G401.6 (cell line): ENCODE measurements around the gene TRIO.

Experiments
- FAIRE-seq: peaks from 2 replicates; lab custom pipeline; 2012; peaks lifted over from hg19 to GRCh38; lab: Jason Lieb, UNC

Gene TRIO

GRCh38 chr5:14226554-14226953 lies 83.4 kb downstream of the TRIO start:
- FAIRE-seq: no peak

DNA sequence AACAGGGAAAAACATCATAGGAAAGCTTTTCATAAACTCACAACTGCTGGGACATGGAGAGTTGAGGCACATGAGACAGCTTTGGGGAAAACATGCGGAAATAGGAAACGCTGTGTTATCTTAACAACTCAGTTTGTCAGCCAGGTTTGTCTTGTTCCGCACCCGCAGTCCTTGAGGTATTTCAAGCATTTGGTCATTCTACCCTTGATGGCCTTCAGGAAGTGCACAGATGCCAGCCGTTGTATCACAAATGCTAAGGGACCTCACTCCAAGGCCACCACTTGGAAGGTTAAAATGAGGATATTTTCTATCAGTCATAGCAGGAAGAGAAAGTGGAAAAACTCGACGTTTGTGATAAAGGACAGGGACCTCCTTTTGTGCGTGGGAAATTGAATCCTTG lies 83.8 kb downstream of the TRIO start:
- no peak for FAIRE-seq

- no peak for FAIRE-seq
These were observed 84.4 kb downstream of the TRIO start for GRCh38 chr5:14227513-14227912.

- FAIRE-seq: no peak
These were observed 85.1 kb downstream of the TRIO start for GRCh38 chr5:14228219-14228618.

GRCh38 chr5:14229181-14229580 lies 86.0 kb downstream of the TRIO start:
- FAIRE-seq: no peak

DNA sequence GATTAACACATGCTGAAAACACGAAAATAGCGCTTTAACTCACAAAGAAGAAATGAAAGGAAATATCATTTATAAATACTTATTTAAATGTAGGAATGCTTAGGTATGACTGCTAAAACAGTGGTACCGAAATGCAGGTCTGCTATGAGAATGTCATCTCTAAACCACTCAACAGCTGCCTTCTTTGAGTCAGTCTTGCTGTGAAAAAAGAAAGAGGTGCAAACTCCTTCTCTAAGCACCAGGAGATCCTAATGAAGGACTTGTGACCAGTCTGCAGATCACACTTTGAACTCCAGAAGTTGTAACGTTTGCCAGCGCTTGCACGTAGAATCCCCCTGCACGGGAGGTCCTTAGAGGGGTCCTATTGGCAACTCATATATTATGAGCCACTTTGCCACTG lies 86.6 kb downstream of the TRIO start:
- FAIRE-seq: no peak

GRCh38 chr5:14231156-14231555 lies 88.0 kb downstream of the TRIO start:
- no peak for FAIRE-seq

- FAIRE-seq: no peak
These were observed 88.7 kb downstream of the TRIO start for GRCh38 chr5:14231890-14232289.

- no peak for FAIRE-seq
These were observed 91.1 kb downstream of the TRIO start for GRCh38 chr5:14234204-14234603.

DNA sequence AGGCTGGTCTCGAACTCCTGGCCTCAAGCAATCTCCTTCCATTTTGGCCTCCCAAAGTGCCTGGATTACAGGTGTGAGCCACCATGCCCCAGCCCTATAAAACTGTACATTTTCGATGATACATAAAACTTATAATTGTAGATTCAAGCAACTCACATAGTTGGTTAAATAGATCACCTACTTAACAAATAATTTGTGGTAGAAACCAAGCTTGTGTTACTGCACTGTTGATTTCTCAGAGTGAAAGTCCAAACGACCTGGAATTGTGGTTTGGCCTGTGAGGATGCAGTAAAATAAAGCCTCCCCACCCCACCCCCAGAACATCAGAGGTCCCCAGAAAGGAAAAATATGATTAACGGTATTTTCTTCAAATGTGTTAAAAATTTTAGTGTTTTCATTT lies 92.7 kb downstream of the TRIO start:
- no peak for FAIRE-seq

- FAIRE-seq: no peak
These were observed 93.6 kb downstream of the TRIO start for GRCh38 chr5:14236757-14237156.

DNA sequence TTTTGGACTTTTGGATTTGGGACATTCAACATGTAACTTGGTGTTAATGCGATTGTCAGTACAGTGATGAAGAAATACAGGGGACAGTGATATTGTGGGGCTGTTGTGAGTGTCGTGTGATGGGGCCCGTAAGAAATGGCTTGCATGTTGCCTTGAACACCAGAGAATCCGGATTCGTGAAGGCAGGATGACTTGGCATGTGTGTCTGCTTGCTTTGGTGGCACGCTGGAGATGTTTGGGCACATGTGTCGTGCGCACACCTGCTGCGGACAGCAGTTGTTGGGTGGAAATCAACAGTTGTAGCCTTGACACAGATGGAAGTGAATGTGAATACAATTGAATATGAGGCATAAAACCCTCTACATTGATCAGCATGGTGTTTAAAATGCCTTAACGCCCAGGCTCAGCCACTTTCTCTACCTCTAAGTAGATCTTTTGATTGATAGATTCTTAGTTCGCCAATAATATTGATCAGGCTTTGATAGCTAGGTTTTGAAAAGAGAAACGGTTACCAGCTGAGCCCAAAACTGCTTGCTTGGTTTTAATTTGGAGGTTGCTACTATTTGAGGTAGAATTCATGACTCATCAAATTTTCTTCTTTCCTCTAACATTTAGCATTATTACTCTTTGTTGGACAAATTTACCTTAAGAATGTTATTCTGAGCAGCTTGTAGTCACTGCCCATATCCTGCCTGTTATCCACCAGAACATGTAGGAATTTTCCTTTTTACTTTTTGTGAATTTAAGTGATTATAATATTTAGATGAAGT lies 94.4 kb downstream of the TRIO start:
- FAIRE-seq: peak; percentile 53

DNA sequence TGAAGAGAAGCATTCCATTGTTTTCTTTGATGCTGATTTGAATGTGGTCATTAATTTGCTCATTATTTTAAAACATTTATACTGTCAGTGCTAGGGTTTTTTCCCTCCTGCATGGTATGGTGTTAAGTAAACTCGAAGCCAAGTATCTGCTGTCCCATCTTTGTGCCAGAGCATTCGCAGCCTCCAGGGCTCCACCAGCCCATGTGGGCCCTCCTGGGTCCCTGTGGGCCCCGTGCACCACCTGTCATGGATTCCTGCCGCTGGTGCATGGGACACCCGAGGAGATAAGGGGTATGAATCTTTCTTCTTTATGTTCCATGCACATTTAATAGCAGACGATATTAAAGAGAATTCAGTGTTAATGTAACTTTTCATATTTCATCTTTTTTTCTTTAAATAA lies 95.1 kb downstream of the TRIO start:
- FAIRE-seq: no peak

DNA sequence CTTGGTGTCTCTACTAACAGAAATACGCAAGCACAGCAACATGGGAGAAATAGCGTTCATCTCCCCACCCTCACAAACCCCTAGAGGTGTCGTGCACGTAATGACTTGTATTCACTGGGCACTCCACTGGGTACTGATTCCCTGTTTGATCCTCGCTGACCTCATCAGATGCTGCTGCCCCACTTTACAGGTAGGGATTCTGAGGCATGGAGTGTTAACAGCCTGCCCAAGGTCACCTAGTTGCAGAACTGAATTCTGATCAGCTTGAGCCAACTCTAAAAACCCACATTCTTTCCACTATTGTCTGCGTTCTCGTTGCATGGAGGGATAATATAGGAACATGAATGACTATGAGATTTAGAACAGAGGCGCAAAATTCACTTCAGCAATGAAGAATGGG lies 96.3 kb downstream of the TRIO start:
- no peak for FAIRE-seq

DNA sequence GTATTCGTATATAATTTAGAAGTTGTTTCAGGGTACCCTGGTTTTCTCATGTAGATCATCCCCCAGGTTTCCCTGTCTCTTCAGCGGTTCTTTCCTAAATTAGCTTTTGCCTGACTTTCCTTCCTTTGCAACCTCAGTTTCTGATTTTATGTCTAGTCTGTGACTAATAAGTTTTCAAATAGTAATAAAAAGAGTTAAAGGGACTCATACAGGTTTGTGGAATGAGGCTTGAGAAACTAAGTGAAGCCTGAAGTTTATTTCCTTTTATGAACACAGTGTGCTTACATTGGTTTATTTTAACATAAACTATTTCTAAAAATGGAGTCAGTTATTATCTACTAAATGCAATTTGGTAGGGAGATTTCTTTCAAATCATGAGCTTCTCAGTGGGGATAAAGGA lies 96.8 kb downstream of the TRIO start:
- no peak for FAIRE-seq

- no peak for FAIRE-seq
These were observed 97.2 kb downstream of the TRIO start for GRCh38 chr5:14240359-14240758.

DNA sequence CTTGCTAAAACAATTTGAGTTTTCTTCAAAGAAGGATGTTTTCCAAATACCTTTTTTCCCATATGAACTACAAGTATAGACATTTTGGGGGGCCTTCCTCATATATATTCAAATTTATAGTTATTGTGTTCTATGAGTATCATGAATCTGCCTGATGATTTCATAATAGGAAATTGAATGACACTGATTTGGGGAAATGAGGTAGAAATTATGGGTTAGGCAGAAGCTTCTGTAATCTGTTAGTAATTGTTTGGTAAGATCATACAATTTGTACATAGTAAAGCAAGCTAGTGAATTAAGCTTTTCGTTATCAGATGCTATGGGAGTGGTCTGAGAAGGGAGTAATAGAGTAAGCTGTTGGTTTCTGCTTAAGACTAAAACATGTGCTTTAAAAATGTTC lies 98.0 kb downstream of the TRIO start:
- FAIRE-seq: no peak

- FAIRE-seq: no peak
These were observed 99.3 kb downstream of the TRIO start for GRCh38 chr5:14242447-14242846.

DNA sequence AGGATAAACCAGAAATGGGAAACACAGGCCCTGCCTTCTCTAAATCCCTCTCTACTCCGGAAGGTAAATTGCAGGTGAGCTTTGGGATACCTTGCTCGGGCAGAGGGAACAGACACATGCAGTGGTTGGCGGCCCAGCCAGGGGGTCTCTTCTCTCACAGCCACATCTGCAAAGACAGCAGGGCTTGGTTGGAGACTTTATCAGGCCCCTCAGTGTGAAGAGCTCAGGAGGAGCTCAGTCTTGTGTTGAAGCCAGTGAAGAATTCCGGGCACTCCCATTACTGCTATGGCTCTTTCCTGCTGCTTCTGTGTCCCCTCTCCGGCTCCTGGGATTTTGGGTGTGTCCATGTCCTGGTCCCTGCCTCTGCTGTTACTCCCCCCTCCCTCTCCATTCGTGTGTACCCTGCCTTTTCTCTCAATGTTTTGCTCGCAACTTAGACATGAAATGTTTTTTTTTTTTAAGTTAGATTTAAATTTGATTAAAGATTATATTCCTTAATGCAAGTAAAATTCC lies 99.8 kb downstream of the TRIO start:
- no peak for FAIRE-seq

- FAIRE-seq: no peak
These were observed 100.6 kb downstream of the TRIO start for GRCh38 chr5:14243766-14244165.

GRCh38 chr5:14244721-14245120 lies 101.6 kb downstream of the TRIO start:
- no peak for FAIRE-seq

DNA sequence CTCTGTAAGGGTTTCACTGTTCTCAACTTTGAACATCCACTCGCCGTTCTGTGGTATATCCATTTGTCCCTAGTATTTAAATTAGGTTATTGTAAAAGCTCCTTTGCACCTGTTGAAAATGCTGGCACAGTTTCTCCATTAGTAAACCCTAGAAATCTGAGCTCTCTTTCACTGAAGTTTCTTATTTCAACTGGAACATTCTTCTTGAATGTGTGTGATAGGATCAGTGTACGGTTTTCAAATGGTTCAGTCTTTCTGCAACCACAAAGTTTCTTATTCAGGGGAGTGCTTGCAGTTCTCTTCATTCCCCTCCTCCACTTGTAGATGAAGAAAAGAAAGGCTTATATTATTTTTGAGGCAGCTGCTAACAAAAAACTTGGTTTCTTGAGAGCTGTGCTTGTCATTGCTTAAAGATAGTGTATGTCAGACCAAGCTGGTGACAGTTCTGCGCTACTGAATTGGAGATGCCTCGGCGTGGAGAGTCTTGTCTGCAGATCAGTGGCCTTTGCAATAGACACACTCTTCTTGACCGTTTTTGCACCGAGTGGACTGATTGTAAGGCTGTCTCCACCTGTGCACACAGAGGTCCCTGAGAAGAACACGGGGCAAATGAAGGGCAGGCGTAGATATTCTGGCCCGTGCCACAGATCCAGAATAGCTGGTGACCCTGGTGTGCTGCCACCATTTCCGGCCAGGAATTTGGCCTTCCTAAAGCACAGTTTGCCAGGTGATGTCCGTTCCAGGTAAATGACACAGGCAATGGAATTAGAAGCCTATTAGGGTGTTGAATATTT lies 102.2 kb downstream of the TRIO start:
- FAIRE-seq: peak; percentile 17

GRCh38 chr5:14246350-14247053 lies 103.4 kb downstream of the TRIO start:
- FAIRE-seq: no peak
